Measurements from ENCODE around the gene SKA1.

- no peak for TF ChIP-seq CTCF (IDR thresholded peaks at IDR 0.05)
- no peak for TF ChIP-seq POLR2A (IDR thresholded peaks at IDR 0.05)
Observed at GRCh38 chr18:50432915-50433314, 58.1 kb downstream of the SKA1 start.

Data from testis (tissue), 2 donors.